HG03159 (cell line): Measurements from ENCODE around the gene STX12.

Experiments used
- ATAC-seq: cut with Tn5 transposase; IDR thresholded peaks from one replicate; pipeline ENCODE4 v1.9.1; 2021; ENCODE audit warnings: mild to moderate bottlenecking, moderate library complexity; ENCODE audit not compliant: unreplicated experiment

The STX12 gene

GRCh38 chr1:27772932-27773825, at the start of gene STX12:
STX12 (plus strand) TSS chr1:27773219; CDS start chr1:27773308, 89 bp downstream.
- ATAC-seq = peak; percentile 96

GRCh38 chr1:27724961-27725373, 48.1 kb upstream of the STX12 start:
- no peak for ATAC-seq

GRCh38 chr1:27725374-27726172, 47.4 kb upstream of the STX12 start, which contains the start of gene FAM76A:
FAM76A (plus strand) TSS chr1:27725961; CDS start chr1:27726081, 120 bp downstream.
- peak; percentile 85 for ATAC-seq

DNA sequence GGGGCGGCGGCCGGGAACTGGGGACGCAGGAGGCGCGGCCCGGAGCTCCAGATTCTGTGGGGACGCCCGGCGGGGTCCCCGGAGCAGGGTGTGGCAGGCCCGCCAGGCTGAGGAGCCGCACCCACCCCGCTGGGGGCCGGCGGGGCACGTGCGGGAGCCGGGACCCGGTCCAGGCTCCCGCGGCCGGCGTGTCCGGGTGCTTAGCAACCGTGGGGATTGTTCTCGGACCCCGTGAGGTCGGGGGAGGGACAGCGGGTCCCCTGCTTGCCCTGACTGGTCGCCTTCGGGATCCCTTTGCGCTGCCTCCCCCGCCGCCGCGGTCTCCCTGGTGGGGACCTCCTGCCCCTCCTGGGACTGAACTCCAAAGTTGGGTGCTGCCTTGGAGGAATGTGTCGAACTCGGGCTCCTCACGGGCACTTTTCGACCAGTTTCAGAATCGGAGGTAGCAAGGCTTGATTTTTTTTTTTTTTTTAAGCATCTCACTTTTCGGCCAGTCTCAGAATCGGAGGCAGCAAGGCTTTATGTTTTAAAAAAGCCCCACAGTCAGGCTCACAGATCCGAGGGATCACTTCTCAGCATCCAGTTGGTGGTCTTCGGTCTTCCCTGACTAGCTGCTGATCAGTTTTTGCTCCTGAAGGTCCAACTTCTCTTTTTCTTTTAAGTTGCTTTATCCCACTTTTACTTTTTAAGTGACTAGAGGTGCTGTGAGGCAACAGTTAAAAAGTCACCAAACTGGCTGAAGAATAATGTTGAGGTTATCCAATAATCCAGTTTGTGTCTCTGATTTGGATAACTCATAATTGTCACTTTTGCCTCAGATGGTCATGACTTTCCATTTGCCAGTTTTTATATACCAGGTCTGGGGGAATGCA, 46.6 kb upstream of the STX12 start:
- ATAC-seq = peak; percentile 35

DNA sequence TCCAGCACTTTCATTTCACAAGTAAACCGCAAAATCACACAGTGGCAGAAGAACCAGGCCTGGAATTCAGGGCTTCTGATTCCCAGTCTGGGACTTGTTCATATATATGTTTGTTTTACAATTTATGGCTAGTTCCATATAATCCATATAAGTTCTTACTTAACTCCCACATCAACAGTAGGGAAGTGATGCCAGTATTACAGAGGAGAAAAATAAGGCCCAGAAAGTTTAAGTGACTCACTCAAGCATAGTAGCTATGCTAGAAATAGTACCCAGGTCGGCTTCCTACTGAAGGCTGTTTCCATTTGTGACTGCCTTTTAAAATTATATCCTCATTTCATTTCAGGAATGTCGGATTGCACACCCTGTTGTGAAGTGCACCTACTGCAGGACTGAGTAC, 45.9 kb upstream of the STX12 start:
- no peak for ATAC-seq

- ATAC-seq = no peak
Observed at GRCh38 chr1:27736252-27736651, 36.8 kb upstream of the STX12 start.

DNA sequence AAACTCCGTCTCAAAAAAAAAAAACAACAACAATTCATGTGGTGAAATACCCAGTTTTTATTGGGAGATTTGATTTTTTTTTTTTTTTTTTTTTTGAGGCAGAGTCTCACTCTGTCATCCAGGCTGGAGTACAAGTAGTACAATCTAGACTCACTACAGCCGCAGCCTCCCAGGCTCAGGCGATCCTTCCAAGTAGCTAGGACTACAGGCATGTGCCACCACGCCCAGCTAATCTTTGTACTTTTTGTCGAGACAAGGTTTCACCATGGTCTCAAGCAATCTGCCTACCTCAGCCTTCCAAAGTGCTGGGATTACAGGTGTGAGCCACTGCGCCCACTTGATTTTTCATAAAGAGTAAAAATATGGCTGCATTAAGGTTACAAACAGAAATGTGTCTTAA, 31.9 kb upstream of the STX12 start:
- no peak for ATAC-seq

DNA sequence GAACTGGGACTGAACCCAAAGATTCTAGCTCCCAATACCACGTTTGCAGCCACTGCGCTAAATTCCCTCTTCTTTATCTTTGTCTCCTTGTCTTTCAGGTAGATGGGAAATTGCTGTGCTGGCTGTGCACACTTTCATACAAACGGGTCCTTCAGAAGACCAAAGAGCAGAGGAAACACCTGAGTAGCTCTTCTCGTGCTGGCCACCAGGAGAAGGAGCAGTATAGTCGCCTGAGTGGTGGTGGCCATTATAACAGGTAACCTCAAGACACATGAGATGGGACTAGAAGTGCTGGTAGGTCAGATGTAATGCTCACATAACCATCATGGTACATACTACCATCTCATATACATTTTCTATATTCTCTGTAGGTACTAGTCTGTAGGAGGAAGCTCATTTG, 28.5 kb upstream of the STX12 start:
- ATAC-seq = no peak

- ATAC-seq = no peak
Observed at GRCh38 chr1:27745466-27745865, 27.6 kb upstream of the STX12 start.

GRCh38 chr1:27752360-27752759, 20.7 kb upstream of the STX12 start:
- no peak for ATAC-seq

DNA sequence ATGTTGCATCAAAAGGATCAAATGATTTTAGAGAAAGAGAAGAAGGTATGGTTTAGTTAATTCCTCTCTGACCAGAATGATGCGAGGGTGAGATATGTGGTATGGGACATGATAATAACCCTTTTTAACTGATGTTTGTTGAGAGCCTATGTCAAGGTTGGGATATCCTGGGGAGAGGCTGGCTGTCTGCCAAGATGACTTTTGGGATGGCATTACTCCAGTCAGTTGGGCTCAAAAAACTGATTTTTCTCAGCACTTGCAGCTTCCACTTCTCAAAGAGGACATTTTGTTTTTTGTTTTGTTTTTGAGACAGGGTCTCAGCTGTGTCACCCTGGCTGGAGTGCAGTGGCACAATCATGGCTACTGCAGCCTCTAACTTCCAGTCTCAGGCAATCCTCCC, 17.7 kb upstream of the STX12 start:
- no peak for ATAC-seq

GRCh38 chr1:27755865-27756264, 17.2 kb upstream of the STX12 start:
- no peak for ATAC-seq

DNA sequence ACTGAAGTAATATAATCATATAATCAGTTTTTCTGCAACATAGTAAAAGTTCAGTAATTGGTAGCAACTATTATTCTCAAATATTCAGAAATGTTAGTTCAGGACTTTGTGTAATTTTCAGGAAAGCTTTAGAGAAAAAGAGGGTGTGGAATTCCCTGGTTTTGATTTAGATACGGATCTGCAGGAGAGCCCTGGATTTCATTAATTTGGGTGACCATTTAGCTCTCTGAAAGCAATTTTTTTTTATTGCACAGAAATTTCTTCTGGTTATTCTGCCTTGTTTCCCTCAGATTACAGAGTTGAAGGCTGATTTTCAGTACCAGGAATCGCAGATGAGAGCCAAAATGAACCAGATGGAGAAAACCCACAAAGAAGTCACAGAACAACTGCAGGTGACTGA, 13.8 kb upstream of the STX12 start:
- no peak for ATAC-seq

- ATAC-seq = no peak
Observed at GRCh38 chr1:27760426-27760825, 12.6 kb upstream of the STX12 start.

DNA sequence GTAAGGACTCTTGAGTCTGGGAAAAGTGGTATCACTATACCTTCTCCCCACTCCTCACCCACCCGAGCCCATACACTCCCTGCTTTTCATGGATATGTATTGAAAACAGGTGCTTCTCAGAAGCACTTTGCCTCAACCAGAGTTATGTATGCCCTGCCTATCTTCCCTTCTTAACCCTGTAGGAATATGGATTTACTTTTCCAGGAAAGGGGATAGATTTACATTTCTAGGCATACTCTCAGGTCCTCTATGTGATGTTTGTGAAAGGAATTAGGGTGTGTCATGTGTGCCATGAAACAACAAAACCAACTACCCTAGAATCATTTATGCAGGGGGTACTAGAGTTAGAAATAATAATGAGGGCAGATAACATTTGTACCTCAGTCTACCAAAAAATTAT, 11.0 kb upstream of the STX12 start:
- ATAC-seq = no peak

DNA sequence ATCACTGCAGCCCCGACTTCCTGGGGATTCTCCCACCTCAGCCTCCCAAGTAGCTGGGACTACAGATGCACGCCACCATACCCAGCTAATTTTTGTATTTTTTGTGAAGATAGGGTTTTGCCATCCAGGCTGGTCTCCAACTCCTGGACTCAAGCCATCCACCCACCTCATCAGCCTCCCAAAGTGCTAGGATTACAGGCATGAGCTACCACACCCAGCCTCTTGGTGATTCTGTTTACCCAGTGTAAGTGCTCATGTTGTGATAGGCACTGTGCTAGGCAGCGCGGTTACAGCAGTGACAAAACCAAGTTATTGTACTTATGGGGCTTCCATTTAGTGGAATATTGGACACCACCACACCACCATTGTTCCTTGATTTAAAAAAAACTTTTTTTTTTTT, 9.7 kb upstream of the STX12 start:
- no peak for ATAC-seq

- ATAC-seq = no peak
Observed at GRCh38 chr1:27770293-27770830, 2.7 kb upstream of the STX12 start.

DNA sequence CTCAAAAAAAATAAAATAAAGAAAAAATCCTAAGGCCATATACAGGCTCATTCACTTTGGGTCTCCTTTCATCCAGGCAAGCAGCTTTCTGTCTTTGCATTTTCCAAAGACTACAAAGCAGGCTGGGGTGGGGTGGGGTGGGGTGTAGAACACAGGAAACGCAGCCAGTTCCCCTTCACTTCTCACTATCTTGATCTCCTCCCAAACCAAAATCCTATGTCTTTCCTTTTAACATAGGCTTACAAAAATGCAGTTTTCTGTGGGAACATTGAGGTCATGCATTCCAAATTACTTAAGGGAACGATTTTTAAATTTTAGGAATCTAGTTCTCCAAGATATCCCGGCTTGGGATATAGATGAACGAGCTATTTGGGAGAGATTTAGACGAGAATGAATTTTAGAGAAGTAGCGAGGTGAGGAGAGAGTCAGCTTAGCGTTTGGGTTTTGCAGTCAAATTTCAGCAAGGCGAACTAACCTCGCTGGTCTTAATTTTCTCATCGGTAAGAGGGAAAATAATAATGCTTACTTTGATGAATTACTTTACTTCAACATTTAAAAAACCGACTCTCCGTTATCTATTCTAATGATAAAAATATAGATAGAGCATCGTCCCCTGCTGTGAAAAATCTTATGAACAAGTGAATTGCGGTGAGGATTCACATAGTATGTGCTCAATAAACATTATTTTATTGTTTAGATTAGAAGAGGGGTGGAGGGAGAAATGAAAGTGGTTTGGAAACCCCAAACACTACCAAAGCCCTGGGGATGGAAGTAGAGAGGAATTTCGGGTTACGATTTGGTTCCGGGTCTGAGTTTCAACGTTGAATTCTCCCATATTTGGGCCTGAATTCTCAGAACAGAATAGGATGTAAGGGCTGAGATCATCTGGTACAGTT, 735 bp upstream of the STX12 start:
- no peak for ATAC-seq

GRCh38 chr1:27773826-27774445, 917 bp downstream of the STX12 start:
- ATAC-seq = no peak
